Activated CD4-positive, alpha-beta T cell treated with anti-CD3 and anti-CD28 coated beads, Interleukin-2, amount 10 ng/mL, durations not matched to agents 24 days and 14 days (primary cell): ENCODE results near the gene GRID2. TPM values are rescaled to one million over a fixed set of nuclear protein-coding genes. Genes with fewer than 3 reads are reported as not detected.

Source experiments
- DNase-seq: peaks from one replicate; pipeline ENCODE4 v3.0.0; 2022
- H3K27ac Mint-ChIP-seq: one replicate; pipeline ENCODE4 v1.8.0; 2022; ENCODE audit warnings: mild to moderate bottlenecking, mixed read lengths
- H3K27me3 Mint-ChIP-seq: one replicate; pipeline ENCODE4 v1.8.0; 2022; ENCODE audit warnings: mixed read lengths
- H3K36me3 Mint-ChIP-seq: one replicate; pipeline ENCODE4 v1.8.0; 2022; ENCODE audit warnings: low read depth, mild to moderate bottlenecking, mixed read lengths
- H3K4me1 Mint-ChIP-seq: one replicate; pipeline ENCODE4 v1.8.0; 2021; ENCODE audit warnings: mixed read lengths
- H3K4me3 Mint-ChIP-seq: one replicate; pipeline ENCODE4 v1.8.0; 2022; ENCODE audit warnings: mild to moderate bottlenecking, moderate library complexity, mixed read lengths
- H3K9me3 Mint-ChIP-seq: one replicate; pipeline ENCODE4 v1.8.0; 2021; ENCODE audit warnings: mixed read lengths
- intact Hi-C: fragments of 100-400 bp; cut with micrococcal nuclease; formaldehyde crosslinking; loops from one replicate; pipeline ENCODE4 v1.15.1; 2023
- total RNA-seq: library from RNA; stranded (reverse); gene quantifications from 2 replicates; pipeline ENCODE4 v1.2.3, GENCODE V29; 2022

The GRID2 gene
- total RNA-seq, 1 donor from 2014 or later, result not detected

- intact Hi-C loops, result no loop called here
- no peak overlapping the region for H3K27ac Mint-ChIP-seq
Observed at GRCh38 chr4:93719552-93719951, 1415.8 kb downstream of the GRID2 start.

DNA sequence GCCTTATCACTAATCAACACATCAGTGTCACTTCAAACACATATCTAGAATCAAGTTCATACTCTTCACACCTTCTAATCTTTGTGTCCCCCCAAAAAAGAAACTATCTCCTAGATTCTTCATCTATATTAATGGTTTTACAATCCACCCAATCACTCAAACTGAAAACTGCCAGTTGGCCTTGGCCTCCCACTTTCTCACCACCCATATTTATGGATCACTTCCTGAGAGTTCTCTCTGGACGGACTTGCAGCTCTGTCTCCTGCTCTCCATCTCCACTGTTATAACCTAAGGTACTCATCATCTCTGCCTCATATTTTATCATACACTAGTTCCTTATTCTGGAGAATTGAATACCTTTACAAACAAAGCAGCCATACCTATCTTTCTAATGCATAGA, 1418.7 kb downstream of the GRID2 start:
- H3K4me1 Mint-ChIP-seq, result no peaks in the 10 kb centered on the region
- H3K27ac Mint-ChIP-seq, result no peak overlapping the region
- intact Hi-C loops, result no loop called here
- H3K4me3 Mint-ChIP-seq, result no peak overlapping the region
- H3K9me3 Mint-ChIP-seq, result no peaks in the 10 kb centered on the region
- DNase-seq, result no peak
- no peaks in the 10 kb centered on the region for H3K36me3 Mint-ChIP-seq
- no peaks in the 10 kb centered on the region for H3K27me3 Mint-ChIP-seq

More at GRCh38 chr4:93719552-93719951, 1415.8 kb downstream of the GRID2 start:
- H3K4me1 Mint-ChIP-seq, result no peaks in the 10 kb centered on the region
- DNase-seq, result no peak
- no peaks in the 10 kb centered on the region for H3K9me3 Mint-ChIP-seq
- no peaks in the 10 kb centered on the region for H3K27me3 Mint-ChIP-seq
- H3K36me3 Mint-ChIP-seq, result no peaks in the 10 kb centered on the region
- no peak overlapping the region for H3K4me3 Mint-ChIP-seq

GRCh38 chr4:93730251-93730650, 1426.5 kb downstream of the GRID2 start:
- Mint-ChIP-seq H3K27me3 (no peaks in the 10 kb centered on the region), H3K9me3 (no peaks in the 10 kb centered on the region), H3K4me3 (no peak overlapping the region), H3K27ac (no peak overlapping the region), H3K36me3 (no peaks in the 10 kb centered on the region), H3K4me1 (no peaks in the 10 kb centered on the region)
- intact Hi-C loops, result no loop called here
- DNase-seq, result no peak

DNA sequence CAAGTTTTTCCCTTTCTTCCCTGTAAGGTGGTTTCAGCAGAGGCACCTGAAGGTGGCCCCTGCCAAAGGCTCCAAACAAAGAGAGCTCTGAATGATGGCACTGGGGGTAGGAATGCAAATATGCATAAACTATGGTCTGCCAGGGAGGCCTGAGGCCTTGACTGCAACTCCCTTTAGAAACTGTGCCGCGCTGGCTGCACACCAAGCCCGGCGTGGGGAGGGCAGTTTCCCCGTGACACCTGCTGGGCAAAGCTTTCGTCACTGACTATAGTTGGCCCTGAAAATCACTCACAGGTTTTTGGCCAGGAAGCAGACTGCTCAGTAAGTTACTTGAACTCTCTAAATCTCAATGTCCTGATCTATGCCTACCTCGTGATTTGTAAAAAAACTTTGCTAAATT, 1427.0 kb downstream of the GRID2 start:
- H3K36me3 Mint-ChIP-seq, result no peaks in the 10 kb centered on the region
- H3K27ac Mint-ChIP-seq, result no peak overlapping the region
- no peak for DNase-seq
- H3K9me3 Mint-ChIP-seq, result no peaks in the 10 kb centered on the region
- H3K27me3 Mint-ChIP-seq, result no peaks in the 10 kb centered on the region
- intact Hi-C loops, result no loop called here
- H3K4me3 Mint-ChIP-seq, result no peak overlapping the region
- no peaks in the 10 kb centered on the region for H3K4me1 Mint-ChIP-seq

DNA sequence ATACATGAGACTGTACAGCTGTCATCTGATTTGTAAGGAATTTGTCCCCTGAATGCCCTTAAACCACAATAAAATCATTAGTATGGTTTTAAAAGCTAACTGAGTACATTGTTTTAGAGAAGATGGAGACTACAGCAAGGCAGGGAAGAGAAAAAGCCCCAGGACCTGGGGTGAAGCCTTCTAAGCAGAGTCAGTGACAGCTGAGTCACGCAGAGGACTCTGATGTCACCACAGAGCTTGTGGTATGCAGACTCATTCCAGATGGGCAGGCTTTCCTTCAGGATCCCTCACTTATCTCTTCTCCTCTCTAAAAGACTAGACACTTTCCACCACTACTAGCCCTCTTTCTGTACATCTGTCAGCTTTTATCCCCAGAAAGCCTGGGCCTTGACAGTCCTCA, 1427.7 kb downstream of the GRID2 start:
- H3K36me3 Mint-ChIP-seq, result no peaks in the 10 kb centered on the region
- no peak overlapping the region for H3K4me3 Mint-ChIP-seq
- no peaks in the 10 kb centered on the region for H3K9me3 Mint-ChIP-seq
- DNase-seq, result no peak
- intact Hi-C loops, result no loop called here
- no peaks in the 10 kb centered on the region for H3K27me3 Mint-ChIP-seq
- H3K4me1 Mint-ChIP-seq, result no peaks in the 10 kb centered on the region
- no peak overlapping the region for H3K27ac Mint-ChIP-seq

DNA sequence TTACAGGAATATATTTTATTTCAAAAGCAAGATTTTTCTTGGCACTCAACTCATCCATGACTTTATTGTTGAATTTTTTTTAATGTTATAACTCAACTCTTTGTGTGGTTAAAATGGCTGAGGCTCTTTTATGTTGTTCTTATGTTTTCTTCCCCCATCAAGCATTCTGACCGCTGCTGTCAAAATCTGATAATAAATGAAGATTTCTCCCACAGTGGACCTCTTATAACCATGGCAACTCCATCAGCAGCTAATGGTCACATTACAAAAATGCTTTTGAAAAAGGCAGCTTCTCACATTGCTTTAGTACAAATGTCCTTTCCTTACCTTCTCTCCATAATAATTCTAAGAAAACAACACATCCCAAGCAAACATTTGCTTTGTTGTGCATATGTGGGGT, 1428.7 kb downstream of the GRID2 start:
- Mint-ChIP-seq H3K4me3 (no peak overlapping the region), H3K27me3 (no peaks in the 10 kb centered on the region), H3K27ac (no peak overlapping the region), H3K9me3 (no peaks in the 10 kb centered on the region), H3K4me1 (no peaks in the 10 kb centered on the region), H3K36me3 (no peaks in the 10 kb centered on the region)
- no peak for DNase-seq
- intact Hi-C loops, result no loop called here

DNA sequence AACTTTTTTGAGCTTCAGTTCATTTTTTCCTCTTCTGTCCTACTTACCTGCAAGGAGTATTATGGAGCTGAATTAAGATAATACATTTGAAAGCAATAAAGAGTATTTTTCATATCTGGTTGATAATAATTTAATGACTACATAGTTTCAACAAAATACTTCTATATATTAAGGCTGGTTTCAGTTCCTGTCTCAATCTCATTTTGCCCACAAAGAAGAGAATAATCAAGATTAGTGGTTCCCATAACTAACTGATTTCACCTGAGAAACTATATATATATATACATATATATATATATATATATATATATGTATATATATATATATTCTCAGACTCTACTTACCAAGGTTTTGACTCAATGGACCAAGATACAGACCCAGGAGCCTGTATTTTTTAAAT, 1437.1 kb downstream of the GRID2 start:
- Mint-ChIP-seq H3K9me3 (no peaks in the 10 kb centered on the region), H3K4me1 (no peaks in the 10 kb centered on the region), H3K27me3 (no peaks in the 10 kb centered on the region), H3K4me3 (no peak overlapping the region), H3K27ac (no peak overlapping the region), H3K36me3 (no peaks in the 10 kb centered on the region)
- DNase-seq, result no peak
- intact Hi-C loops, result no loop called here

DNA sequence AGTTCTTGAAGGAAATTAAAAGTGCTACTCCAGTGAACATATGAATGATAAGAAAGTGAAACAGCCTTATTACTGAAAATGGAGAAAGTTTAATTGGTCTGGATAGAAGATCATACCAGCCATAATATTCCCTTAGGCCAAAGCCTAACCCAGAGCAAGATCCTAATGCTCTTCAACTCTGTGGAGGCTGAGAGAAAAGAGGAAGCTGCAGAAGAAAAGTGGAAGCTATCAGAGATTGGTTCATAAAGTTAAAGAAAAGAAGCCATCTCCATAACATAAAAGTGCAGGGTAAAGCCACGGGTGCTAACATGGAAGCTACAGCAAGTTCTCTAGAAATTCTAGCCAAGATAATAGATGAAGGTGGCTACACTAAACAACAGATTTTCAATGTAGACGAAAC, 1439.3 kb downstream of the GRID2 start:
- no peak for DNase-seq
- Mint-ChIP-seq H3K4me1 (no peaks in the 10 kb centered on the region), H3K36me3 (no peaks in the 10 kb centered on the region), H3K9me3 (no peaks in the 10 kb centered on the region), H3K4me3 (no peak overlapping the region), H3K27ac (no peak overlapping the region), H3K27me3 (no peaks in the 10 kb centered on the region)
- intact Hi-C loops, result no loop called here

DNA sequence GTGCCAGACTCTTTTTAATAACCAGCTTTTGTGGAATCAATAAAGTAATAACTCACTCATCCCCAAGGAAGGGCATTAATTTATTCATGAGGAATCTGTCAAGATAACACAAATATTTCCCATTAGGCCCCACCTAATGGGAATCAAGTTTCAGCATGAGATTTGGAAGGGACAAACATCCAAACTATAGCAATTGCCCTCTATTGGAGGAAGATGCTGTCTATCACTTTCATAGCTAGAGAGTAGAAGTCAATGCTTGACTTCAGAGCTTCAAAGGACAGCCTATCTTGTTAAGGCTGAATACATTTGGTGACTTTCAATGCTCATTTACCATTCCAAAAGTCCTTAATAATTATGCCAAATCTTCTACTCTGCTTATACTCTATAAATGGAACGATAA, 1439.9 kb downstream of the GRID2 start:
- intact Hi-C loops, result no loop called here

GRCh38 chr4:93744961-93745360, 1441.2 kb downstream of the GRID2 start:
- H3K4me1 Mint-ChIP-seq, result no peaks in the 10 kb centered on the region
- H3K27ac Mint-ChIP-seq, result no peak overlapping the region
- DNase-seq, result no peak
- H3K4me3 Mint-ChIP-seq, result no peak overlapping the region
- no peaks in the 10 kb centered on the region for H3K9me3 Mint-ChIP-seq
- intact Hi-C loops, result no loop called here
- no peaks in the 10 kb centered on the region for H3K36me3 Mint-ChIP-seq
- no peaks in the 10 kb centered on the region for H3K27me3 Mint-ChIP-seq

More for the DNA sequence above, 1439.9 kb downstream of the GRID2 start:
- no peaks in the 10 kb centered on the region for H3K9me3 Mint-ChIP-seq
- no peak overlapping the region for H3K4me3 Mint-ChIP-seq
- H3K36me3 Mint-ChIP-seq, result no peaks in the 10 kb centered on the region
- no peaks in the 10 kb centered on the region for H3K4me1 Mint-ChIP-seq
- H3K27ac Mint-ChIP-seq, result no peak overlapping the region
- no peaks in the 10 kb centered on the region for H3K27me3 Mint-ChIP-seq
- DNase-seq, result no peak

DNA sequence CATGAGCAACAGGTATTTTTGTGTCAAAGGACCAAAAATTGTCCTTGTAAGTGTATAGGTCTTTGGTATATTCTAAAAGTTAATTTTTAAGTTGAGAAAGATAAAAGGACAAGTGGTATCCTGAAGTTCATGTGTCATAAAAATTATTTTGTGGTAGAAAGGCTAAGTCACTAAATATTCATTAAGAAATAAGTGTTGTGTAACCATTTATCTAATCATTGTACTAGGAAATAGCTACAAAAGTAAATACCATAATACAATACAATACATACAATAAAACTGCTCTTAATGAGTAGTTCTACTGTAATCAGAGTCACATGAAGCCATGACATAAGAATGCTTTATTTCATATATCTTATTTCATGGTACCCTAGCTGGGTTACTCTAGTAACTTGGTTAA, 1442.3 kb downstream of the GRID2 start:
- Mint-ChIP-seq H3K4me3 (no peak overlapping the region), H3K36me3 (no peaks in the 10 kb centered on the region), H3K27me3 (no peaks in the 10 kb centered on the region), H3K4me1 (no peaks in the 10 kb centered on the region), H3K9me3 (no peaks in the 10 kb centered on the region), H3K27ac (no peak overlapping the region)
- DNase-seq, result no peak
- intact Hi-C loops, result no loop called here

- H3K4me1 Mint-ChIP-seq, result no peaks in the 10 kb centered on the region
- no peak overlapping the region for H3K27ac Mint-ChIP-seq
- H3K27me3 Mint-ChIP-seq, result no peaks in the 10 kb centered on the region
- intact Hi-C loops, result no loop called here
- no peak for DNase-seq
- no peaks in the 10 kb centered on the region for H3K9me3 Mint-ChIP-seq
- H3K36me3 Mint-ChIP-seq, result no peaks in the 10 kb centered on the region
- no peak overlapping the region for H3K4me3 Mint-ChIP-seq
Observed at GRCh38 chr4:93747220-93747619, 1443.5 kb downstream of the GRID2 start.

DNA sequence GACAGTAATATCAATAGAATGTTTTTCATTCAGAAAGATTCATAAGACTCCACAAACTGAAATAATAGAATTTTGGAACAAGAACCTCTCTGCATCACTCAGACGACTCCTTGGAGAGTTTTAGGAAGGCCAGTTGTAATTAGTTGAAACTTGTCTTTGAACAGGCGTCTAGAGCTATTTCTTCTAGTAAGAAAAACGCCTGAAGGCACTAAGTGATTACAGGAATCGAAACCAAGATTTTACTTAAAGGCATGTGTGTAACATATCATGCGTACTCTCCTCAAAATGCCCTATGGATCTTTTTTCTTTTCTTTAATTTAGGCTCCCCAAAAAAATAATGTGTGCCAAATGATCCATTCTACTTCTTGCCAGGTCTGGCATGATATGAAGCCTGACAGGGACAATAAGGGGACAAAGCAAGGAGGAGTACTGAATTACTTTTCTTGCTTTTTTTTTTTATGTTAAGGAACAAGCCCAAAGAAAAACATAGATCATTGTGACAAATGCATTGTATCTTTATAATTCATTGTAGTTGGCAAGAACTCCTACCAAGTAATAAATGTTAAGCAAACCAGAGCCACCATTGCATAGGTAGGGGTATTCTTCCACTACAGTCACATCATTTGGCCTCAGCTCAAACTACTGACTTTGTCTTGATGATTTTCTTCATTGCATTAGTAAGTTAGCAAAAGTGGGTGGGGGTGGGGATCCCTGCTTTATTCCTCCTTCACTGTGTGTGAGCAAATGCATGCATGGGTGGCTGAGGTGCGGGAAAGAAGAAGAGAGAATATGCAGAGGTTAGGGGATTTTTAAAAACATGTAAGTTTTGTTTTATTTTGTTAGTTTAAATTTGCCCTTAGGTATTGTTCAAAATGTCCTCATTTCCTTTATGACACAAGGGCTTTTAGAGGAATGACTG, 1444.9 kb downstream of the GRID2 start:
- intact Hi-C loops, result no loop called here
- Mint-ChIP-seq H3K36me3 (no peaks in the 10 kb centered on the region), H3K4me3 (no peak overlapping the region), H3K27ac (no peak overlapping the region), H3K9me3 (no peaks in the 10 kb centered on the region), H3K4me1 (no peaks in the 10 kb centered on the region), H3K27me3 (no peaks in the 10 kb centered on the region)
- DNase-seq, result no peak

- Mint-ChIP-seq H3K4me1 (no peaks in the 10 kb centered on the region), H3K27ac (no peak overlapping the region), H3K9me3 (no peaks in the 10 kb centered on the region), H3K27me3 (no peaks in the 10 kb centered on the region), H3K4me3 (no peak overlapping the region), H3K36me3 (no peaks in the 10 kb centered on the region)
- no peak for DNase-seq
- intact Hi-C loops, result no loop called here
Observed at GRCh38 chr4:93749292-93749761, 1445.6 kb downstream of the GRID2 start.

DNA sequence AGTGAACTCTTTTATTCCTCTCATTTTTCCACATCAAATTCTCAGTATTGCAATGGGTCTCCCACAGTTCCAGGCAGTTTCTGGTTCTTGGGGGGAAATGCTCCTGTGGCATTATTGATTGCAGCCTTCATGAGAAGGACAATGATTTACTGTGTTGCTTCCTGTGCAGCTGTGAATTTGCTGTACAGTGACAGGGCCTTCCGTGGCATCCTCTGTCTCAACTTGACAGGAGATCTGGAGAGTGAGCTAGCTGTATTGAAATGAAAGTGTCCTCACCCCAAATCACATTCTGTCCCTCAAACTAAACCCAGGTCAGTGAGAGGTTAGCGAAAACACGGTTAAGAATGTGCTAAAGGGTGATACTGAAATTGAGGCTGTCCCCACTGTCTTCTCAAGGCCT, 1447.6 kb downstream of the GRID2 start:
- Mint-ChIP-seq H3K4me1 (no peaks in the 10 kb centered on the region), H3K9me3 (no peaks in the 10 kb centered on the region), H3K36me3 (no peaks in the 10 kb centered on the region), H3K27ac (no peak overlapping the region), H3K4me3 (no peak overlapping the region), H3K27me3 (no peaks in the 10 kb centered on the region)
- intact Hi-C loops, result no loop called here
- no peak for DNase-seq
